ENCODE measurements around the gene KNDC1. TPM values are rescaled to one million over a fixed set of nuclear protein-coding genes. Genes with fewer than 3 reads are reported as not detected.
A peak's percentile ranks its signal among the peaks of the same experiment; 100 is the strongest.

Gene KNDC1
- polyA plus RNA-seq, 1 donor from 2014 or later, result 4.3 TPM

DNA sequence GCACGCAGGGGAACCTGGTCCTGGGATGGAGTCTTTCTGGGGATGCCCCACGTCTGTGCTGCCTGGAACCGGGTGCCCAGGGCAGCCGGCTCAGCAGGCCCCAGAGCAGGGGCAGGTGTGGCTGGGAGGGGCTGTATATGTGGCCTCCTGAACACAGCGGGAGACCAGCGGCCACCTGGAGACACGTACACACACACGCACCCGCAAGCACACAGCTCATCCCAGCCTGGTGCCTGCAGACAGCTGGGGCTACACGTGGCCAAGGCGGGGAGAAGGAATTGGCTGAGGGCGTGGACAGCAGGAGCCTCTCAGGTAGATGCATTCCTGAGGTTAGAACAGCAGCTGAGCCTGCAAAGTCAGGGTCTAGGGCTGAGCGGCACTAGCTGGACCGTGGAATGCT lies 102.7 kb downstream of the KNDC1 start:
- Histone ChIP-seq H3K27me3 (ENCODE audit: insufficient read depth, low read depth, low read length) (no peaks in the 10 kb centered on the region), H3K4me3 (ENCODE audit: low read length) (peak overlapping the region; percentile 56), H3K9me3 (ENCODE audit: low read length) (no peaks in the 10 kb centered on the region), H3K9ac (ENCODE audit: low read length) (no peak overlapping the region), H3K36me3 (ENCODE audit: insufficient read depth, low read length) (no peaks in the 10 kb centered on the region), H3K79me2 (replicated peaks; ENCODE audit: insufficient read depth, low read length) (no peaks in the 10 kb centered on the region), H3K9me2 (ENCODE audit: insufficient read depth, low read length) (no peaks in the 10 kb centered on the region), H3K27ac (ENCODE audit: low read length) (no peak overlapping the region), H3K4me2 (ENCODE audit: low read length) (no peak overlapping the region), H4K20me1 (ENCODE audit: insufficient read depth) (no peaks in the 10 kb centered on the region), H2AFZ (ENCODE audit: low read depth, low read length) (no peak overlapping the region), H3F3A (ENCODE audit: insufficient read depth, low read length, poor library complexity, severe bottlenecking) (no peaks in the 10 kb centered on the region)
- TF ChIP-seq TAF1 (IDR thresholded peaks at IDR 0.05; ENCODE audit: low read depth) (no peak), EZH2 (IDR thresholded peaks at IDR 0.05; ENCODE audit: borderline replicate concordance, insufficient read depth, low read length, poor library complexity, severe bottlenecking) (no peak), EP300 (conservative IDR thresholded peaks at IDR 0.05; ENCODE audit: poor library complexity, severe bottlenecking) (no peak), RAD21 (conservative IDR thresholded peaks at IDR 0.05) (no peak)

DNA sequence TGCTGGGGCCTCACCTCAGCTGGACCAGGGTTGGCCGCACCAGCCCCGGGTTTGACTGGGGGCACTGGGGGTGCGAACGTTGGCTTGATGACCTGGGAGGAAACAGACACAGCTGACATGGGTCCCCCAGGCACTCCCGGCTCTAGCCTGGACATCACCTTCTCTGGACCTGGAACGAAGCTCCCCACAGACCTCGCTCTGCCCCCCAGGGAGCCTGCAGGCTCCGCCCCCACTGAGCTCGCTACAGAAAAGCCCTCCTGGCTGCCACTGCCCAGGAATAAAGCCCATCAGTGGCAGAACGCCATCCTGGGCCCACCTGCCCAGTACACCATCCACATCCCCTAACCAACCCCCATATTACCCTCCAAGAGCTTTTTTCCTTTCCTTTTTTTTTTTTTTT lies 103.7 kb downstream of the KNDC1 start:
- H4K20me1 ChIP-seq (ENCODE audit: insufficient read depth), result no peaks in the 10 kb centered on the region
- no peak overlapping the region for H2AFZ ChIP-seq (ENCODE audit: low read depth, low read length)
- H3K36me3 ChIP-seq (ENCODE audit: insufficient read depth, low read length), result no peaks in the 10 kb centered on the region
- H3K9ac ChIP-seq (ENCODE audit: low read length), result no peak overlapping the region
- H3K9me3 ChIP-seq (ENCODE audit: low read length), result no peaks in the 10 kb centered on the region
- no peaks in the 10 kb centered on the region for H3K27me3 ChIP-seq (ENCODE audit: insufficient read depth, low read depth, low read length)
- H3K9me2 ChIP-seq (ENCODE audit: insufficient read depth, low read length), result no peaks in the 10 kb centered on the region
- H3K27ac ChIP-seq (ENCODE audit: low read length), result no peak overlapping the region
- H3K4me2 ChIP-seq (ENCODE audit: low read length), result no peak overlapping the region
- no peaks in the 10 kb centered on the region for H3K79me2 ChIP-seq (replicated peaks; ENCODE audit: insufficient read depth, low read length)
- H3K4me3 ChIP-seq (ENCODE audit: low read length), result no peak overlapping the region
- H3F3A ChIP-seq (ENCODE audit: insufficient read depth, low read length, poor library complexity, severe bottlenecking), result no peaks in the 10 kb centered on the region
- no peak for TF ChIP-seq TAF1 (IDR thresholded peaks at IDR 0.05; ENCODE audit: low read depth)
- no peak for TF ChIP-seq EP300 (conservative IDR thresholded peaks at IDR 0.05; ENCODE audit: poor library complexity, severe bottlenecking)
- TF ChIP-seq, protein P1, sequence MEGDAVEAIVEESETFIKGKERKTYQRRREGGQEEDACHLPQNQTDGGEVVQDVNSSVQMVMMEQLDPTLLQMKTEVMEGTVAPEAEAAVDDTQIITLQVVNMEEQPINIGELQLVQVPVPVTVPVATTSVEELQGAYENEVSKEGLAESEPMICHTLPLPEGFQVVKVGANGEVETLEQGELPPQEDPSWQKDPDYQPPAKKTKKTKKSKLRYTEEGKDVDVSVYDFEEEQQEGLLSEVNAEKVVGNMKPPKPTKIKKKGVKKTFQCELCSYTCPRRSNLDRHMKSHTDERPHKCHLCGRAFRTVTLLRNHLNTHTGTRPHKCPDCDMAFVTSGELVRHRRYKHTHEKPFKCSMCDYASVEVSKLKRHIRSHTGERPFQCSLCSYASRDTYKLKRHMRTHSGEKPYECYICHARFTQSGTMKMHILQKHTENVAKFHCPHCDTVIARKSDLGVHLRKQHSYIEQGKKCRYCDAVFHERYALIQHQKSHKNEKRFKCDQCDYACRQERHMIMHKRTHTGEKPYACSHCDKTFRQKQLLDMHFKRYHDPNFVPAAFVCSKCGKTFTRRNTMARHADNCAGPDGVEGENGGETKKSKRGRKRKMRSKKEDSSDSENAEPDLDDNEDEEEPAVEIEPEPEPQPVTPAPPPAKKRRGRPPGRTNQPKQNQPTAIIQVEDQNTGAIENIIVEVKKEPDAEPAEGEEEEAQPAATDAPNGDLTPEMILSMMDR (IDR thresholded peaks at IDR 0.05; ENCODE audit: poor library complexity, severe bottlenecking), result no peak
- TF ChIP-seq RAD21 (conservative IDR thresholded peaks at IDR 0.05), result no peak
- no peak for TF ChIP-seq EZH2 (IDR thresholded peaks at IDR 0.05; ENCODE audit: borderline replicate concordance, insufficient read depth, low read length, poor library complexity, severe bottlenecking)
- no peak for TF ChIP-seq POLR2AphosphoS5 (IDR thresholded peaks at IDR 0.05)
- TF ChIP-seq MXI1 (conservative IDR thresholded peaks at IDR 0.05; ENCODE audit: poor library complexity, severe bottlenecking), result no peak
- TF ChIP-seq SMC3 (conservative IDR thresholded peaks at IDR 0.05; ENCODE audit: poor library complexity), result no peak
- TF ChIP-seq, protein P2, sequence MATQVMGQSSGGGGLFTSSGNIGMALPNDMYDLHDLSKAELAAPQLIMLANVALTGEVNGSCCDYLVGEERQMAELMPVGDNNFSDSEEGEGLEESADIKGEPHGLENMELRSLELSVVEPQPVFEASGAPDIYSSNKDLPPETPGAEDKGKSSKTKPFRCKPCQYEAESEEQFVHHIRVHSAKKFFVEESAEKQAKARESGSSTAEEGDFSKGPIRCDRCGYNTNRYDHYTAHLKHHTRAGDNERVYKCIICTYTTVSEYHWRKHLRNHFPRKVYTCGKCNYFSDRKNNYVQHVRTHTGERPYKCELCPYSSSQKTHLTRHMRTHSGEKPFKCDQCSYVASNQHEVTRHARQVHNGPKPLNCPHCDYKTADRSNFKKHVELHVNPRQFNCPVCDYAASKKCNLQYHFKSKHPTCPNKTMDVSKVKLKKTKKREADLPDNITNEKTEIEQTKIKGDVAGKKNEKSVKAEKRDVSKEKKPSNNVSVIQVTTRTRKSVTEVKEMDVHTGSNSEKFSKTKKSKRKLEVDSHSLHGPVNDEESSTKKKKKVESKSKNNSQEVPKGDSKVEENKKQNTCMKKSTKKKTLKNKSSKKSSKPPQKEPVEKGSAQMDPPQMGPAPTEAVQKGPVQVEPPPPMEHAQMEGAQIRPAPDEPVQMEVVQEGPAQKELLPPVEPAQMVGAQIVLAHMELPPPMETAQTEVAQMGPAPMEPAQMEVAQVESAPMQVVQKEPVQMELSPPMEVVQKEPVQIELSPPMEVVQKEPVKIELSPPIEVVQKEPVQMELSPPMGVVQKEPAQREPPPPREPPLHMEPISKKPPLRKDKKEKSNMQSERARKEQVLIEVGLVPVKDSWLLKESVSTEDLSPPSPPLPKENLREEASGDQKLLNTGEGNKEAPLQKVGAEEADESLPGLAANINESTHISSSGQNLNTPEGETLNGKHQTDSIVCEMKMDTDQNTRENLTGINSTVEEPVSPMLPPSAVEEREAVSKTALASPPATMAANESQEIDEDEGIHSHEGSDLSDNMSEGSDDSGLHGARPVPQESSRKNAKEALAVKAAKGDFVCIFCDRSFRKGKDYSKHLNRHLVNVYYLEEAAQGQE (IDR thresholded peaks at IDR 0.05; ENCODE audit: borderline replicate concordance), result no peak
